CD4-positive, alpha-beta T cell treated with Interleukin-17A for 4 hours (primary cell): ENCODE results near the gene N4BP2L2.

ENCODE experiments used
- DNase-seq: peaks from one replicate; pipeline ENCODE4 v3.0.0-alpha.2; 2020; ENCODE audit warnings: mixed read lengths

The N4BP2L2 gene

DNA sequence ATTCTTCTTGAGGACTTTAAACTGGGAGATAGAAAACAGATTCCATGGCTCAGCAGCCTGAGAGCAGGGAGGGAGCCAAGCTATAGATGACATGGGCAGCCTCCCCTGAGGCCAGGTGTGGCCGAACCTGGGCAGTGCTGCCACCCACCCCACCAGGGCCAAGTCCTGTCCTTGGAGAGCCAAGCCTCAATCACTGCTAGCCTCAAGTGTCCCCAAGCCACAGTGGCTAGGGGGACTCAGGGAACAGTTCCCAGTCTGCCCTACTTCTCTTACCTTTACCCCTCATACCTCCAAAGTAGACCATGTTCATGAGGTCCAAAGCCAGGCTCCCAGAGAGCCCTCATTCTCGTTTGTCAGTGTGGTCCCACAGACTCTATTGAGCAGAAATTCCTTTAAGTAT, 118.7 kb downstream of the N4BP2L2 start:
- no peak for DNase-seq

- DNase-seq = no peak
Measured at GRCh38 chr13:32417995-32418394, 120.6 kb downstream of the N4BP2L2 start.

GRCh38 chr13:32415019-32415418, 123.6 kb downstream of the N4BP2L2 start:
- peak; percentile 14 for DNase-seq

GRCh38 chr13:32414580-32414979, 124.0 kb downstream of the N4BP2L2 start:
- no peak for DNase-seq

DNA sequence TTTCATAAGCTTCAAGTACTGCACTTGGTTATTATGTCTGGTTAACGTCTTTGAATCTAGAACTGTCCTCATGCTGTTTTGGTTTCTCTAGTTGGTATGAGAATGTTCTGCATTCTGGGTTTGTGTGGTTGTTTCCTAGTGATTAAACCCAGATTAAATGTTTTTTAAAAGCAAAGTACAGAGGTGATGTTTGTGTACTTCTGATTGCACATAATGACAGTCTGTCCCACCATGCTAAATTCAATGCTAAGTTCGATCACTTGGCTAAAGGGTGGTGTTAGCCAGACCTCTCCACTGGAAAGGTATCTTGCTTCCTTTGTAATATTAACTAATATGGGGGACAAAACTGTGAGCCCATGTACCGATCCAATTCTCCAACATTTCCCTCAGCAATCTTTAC, 125.3 kb downstream of the N4BP2L2 start:
- no peak for DNase-seq

GRCh38 chr13:32409561-32410421, 128.8 kb downstream of the N4BP2L2 start:
- no peak for DNase-seq

DNA sequence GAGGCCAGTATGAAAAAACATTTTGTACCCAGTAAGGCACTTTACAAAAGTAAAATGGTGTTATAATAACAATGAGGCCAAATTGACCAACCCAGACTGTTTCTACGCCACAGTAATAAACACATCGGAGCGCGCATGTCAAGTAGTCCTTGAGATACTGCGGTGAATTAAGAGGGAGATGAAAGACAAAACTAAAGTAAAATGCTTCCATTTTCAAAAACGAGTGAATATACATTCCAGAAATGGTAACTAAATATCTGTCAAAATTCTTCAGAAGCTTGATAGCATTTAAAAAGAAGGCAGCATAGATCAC, 129.6 kb downstream of the N4BP2L2 start:
- DNase-seq = no peak

GRCh38 chr13:32408296-32409000, 130.1 kb downstream of the N4BP2L2 start:
- DNase-seq = no peak

DNA sequence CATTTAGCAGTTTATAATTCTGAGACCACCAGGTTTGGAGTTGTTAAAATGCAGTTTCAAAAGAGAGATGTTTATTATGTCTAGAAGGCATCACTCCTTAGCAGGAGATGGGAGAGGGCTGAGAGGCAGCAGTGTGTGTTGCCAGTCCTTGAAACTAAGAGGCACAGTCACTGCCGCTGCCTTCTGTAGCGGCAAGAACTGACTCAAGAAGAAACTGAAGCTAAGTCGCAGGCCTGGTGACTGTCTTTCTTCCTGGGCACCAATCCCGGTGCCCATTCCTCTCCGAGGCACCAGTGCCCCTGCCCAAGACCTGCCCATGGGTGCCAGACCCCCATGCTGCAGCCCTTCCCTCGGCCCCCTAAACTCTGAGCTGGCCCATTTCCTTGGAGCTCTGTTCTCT, 130.7 kb downstream of the N4BP2L2 start:
- no peak for DNase-seq

DNA sequence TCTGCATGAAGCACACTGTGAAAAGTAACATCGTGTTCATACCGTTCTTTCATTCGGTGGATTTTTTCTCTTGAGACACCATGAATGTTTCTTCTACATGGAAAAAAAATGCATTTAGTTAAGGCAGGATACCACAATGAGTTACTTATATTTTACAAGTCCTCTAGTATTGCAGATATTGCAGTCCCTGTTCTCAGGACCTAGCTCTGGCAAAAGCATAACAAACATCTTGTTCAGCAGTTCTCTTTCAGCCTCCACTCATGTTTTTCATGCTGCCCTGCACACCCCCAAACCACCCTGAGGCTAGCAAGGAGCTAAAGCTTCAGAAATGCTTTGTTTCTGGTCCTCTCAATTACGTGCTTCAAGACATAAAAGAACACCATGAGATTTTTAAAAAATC, 135.5 kb downstream of the N4BP2L2 start:
- no peak for DNase-seq

DNA sequence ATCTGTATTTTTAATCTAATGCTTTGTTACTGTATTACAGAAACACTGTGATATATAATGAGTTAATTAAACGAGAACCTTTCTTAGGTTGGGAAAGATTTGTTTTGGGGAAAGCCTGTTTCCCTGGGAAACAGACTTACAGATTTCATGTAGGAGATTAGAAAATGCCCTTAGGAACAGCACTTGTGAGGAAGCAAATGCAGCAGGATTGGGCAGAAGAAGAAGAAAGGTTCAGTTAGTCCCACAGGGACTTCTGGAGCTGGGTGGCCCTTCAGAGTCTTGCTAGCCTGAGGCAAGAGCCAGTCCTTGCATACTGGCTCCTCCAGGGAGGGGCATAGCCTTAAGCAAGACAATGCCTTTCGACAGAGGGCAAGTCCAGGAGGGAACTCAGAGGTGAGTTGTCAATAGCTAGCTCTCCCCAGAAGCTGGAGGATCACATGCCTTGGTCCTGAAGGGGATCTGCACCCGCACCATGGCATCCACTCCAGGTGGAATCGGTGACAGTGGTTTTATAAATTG, 147.4 kb downstream of the N4BP2L2 start:
- DNase-seq = no peak

- no peak for DNase-seq
Measured at GRCh38 chr13:32390484-32390883, 148.1 kb downstream of the N4BP2L2 start.

GRCh38 chr13:32390048-32390447, 148.5 kb downstream of the N4BP2L2 start:
- no peak for DNase-seq

DNA sequence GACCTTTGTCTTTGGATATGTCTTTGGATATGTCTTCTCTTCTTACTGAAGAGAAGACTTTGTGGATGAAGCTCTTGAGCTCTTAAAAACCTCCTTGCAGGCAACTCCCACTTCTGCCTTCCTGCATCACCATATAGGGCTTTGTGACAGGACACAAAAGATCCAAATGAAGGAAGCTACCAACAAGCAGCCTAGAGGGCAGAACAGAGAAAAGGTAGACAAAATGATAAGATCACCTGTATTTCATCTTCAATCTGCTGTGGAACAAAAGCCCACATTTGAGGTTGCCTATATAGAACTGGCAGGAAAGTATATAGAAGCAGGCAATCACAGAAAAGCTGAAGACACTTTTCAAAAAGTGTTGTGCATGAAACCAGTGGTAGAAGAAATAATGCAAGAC, 153.2 kb downstream of the N4BP2L2 start:
- DNase-seq = no peak

DNA sequence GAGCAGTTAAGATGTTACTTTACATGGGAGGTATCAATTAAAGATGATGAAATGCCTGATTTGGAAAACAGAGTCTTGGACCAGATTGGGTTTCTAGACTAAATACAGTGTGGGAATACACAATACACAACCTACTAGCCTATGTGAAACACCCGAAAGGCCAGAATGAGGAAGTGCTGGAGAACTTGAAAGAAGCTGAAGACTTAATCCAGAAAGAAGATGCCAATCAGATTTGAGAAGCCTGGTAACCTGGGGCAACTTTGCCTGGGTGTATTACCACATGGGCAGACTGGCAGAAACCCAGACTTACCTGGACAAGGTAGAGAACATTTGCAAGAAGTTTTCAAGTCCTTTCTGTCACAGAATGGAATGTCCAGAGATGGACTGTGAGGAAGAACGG, 153.9 kb downstream of the N4BP2L2 start:
- no peak for DNase-seq

GRCh38 chr13:32383836-32384618, 154.6 kb downstream of the N4BP2L2 start:
- no peak for DNase-seq
